ENCODE measurements around the gene HEBP1. TPM values are rescaled to one million over a fixed set of nuclear protein-coding genes. Genes with fewer than 3 reads are reported as not detected.

Gene HEBP1
- total RNA-seq = 12.1 TPM
- polyA plus RNA-seq = 10 to 100 TPM; 18.4 to 26.3 (median 21.8) TPM

DNA sequence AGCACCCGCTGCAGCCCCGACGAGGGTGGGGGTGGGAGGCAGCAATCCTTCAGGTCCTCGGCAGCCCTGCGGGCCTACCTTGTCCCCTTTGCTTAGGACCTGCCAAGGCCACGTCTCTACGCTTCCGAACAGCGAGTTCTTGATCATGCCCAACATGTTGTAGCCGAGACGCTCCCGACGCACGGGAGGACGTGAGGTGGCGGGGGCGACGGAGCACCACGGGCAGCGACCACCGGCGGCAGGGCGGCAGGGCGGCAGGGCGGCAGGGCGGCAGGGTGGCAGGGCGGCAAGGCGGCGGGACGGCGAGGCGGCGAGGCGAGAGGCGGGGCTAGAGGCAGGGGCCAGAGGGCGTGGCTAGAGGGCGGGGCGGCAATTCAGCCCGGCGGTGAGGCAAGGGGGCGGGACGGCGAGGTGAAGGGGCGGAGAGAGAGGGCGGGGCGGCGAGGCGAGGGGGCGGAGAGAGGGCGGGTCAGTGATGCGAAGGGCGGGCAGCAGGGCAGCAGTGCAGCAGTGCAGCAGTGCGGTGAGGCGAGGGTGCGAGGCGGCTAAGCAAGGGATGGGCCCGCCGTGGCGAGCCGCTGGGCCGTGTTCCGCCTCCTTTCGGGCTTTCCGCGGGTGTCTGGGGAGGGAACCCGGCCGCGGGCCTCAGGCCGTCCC is at the start of gene HEBP1:
Gene HEBP1, minus strand, starts transcription at position 307 of the 657 bp plus-strand sequence. Its CDS starts 151 bp downstream, at position 156.
- Mint-ChIP-seq H3K9me3 (peaks cover 0 to 1% (median 0%) of the 10 kb centered on the region in 7 donors), H3K4me1 (peaks cover 10 to 45% (median 18%) of the 10 kb centered on the region in 4 donors), H3K36me3 (no peaks in the 10 kb centered on the region), H3K27ac (peak within 1 kb of the TSS; percentile 78 to 94 (median 89)), H3K4me3 (peak within 1 kb of the TSS; percentile 92 to 98 (median 92)), H3K27me3 (no peaks in the 10 kb centered on the region)
- Histone ChIP-seq H3K36me3 (ENCODE audit: control insufficient read depth, insufficient read depth, low read length) (no peaks in the 10 kb centered on the region), H3K27ac (ENCODE audit: insufficient read depth, low read length, poor library complexity, severe bottlenecking) (peak within 1 kb of the TSS; percentile 79), H3K27me3 (ENCODE audit: control insufficient read depth, insufficient read depth, low read length) (peaks cover 5% of the 10 kb centered on the region), H3K4me3 (ENCODE audit: low read depth, low read length) (peak within 1 kb of the TSS; percentile 93), H3K9me3 (ENCODE audit: control insufficient read depth in 2 of 2, low read length in 2 of 2) (no peaks in the 10 kb centered on the region), H3K4me1 (ENCODE audit: control insufficient read depth, insufficient read depth, low read length, poor library complexity, severe bottlenecking) (peaks cover 21% of the 10 kb centered on the region)
- DNase-seq (peak; percentile 91 to 93 (median 93)), ATAC-seq (ENCODE audit: low read depth in 2 of 2) (peak; percentile 88 to 92)

DNA sequence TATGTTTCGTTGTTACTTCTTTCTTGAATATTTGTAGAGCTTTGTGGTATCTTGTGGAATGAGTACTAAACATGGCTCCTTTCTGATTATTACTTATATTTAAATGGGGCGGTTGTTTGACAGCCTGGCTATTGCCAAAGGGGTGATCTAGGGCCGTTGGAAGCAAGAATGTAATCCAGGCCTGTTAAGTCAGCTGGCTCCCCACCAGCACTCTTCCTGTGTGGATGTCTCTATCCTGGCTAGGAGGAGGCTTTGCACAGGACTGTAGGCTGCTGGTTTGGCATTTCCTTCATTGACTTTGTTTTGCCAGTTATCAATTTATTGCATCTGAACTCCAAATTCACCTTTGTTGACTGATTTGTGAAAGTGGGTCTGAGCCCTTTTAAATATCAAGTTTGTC is 49.8 kb upstream of the HEBP1 start:
- peak overlapping the region in 2 of 4 donors; percentile 10 to 49 for H3K4me3 Mint-ChIP-seq
- peaks cover 0 to 11% (median 2%) of the 10 kb centered on the region in 7 donors for H3K9me3 Mint-ChIP-seq

GRCh38 chr12:13046964-13047363 is 46.9 kb upstream of the HEBP1 start:
- no peaks in the 10 kb centered on the region for H3K9me3 ChIP-seq (ENCODE audit: control insufficient read depth in 2 of 2, low read length in 2 of 2)
- H3K27me3 ChIP-seq (ENCODE audit: control insufficient read depth, insufficient read depth, low read length) = no peaks in the 10 kb centered on the region
- Mint-ChIP-seq H3K4me3 (peak overlapping the region in 2 of 4 donors; percentile 4 to 89), H3K27ac (no peak overlapping the region), H3K4me1 (peaks cover 6 to 24% (median 15%) of the 10 kb centered on the region in 4 donors), H3K9me3 (no peaks in the 10 kb centered on the region), H3K36me3 (no peaks in the 10 kb centered on the region), H3K27me3 (peaks cover 20% of the 10 kb centered on the region)
- H3K27ac ChIP-seq (ENCODE audit: insufficient read depth, low read length, poor library complexity, severe bottlenecking) = no peak overlapping the region
- peak in 1 of 3 donors; percentile 20 for DNase-seq
- no peak for ATAC-seq (ENCODE audit: low read depth in 2 of 2)
- no peak overlapping the region for H3K4me3 ChIP-seq (ENCODE audit: low read depth, low read length)
- H3K4me1 ChIP-seq (ENCODE audit: control insufficient read depth, insufficient read depth, low read length, poor library complexity, severe bottlenecking) = peaks cover 8% of the 10 kb centered on the region
- H3K36me3 ChIP-seq (ENCODE audit: control insufficient read depth, insufficient read depth, low read length) = no peaks in the 10 kb centered on the region

More for the DNA sequence above, 49.8 kb upstream of the HEBP1 start:
- H3K9me3 ChIP-seq (ENCODE audit: control insufficient read depth in 2 of 2, low read length in 2 of 2) = peaks cover 0 to 4% of the 10 kb centered on the region in 2 experiments
- H3K36me3 Mint-ChIP-seq = peaks cover 4% of the 10 kb centered on the region
- H3K27me3 Mint-ChIP-seq = peaks cover 9% of the 10 kb centered on the region
- no peaks in the 10 kb centered on the region for H3K27me3 ChIP-seq (ENCODE audit: control insufficient read depth, insufficient read depth, low read length)
- peaks cover 1 to 20% (median 13%) of the 10 kb centered on the region in 4 donors for H3K4me1 Mint-ChIP-seq
- H3K4me1 ChIP-seq (ENCODE audit: control insufficient read depth, insufficient read depth, low read length, poor library complexity, severe bottlenecking) = peaks cover 5% of the 10 kb centered on the region
- no peak overlapping the region for H3K27ac ChIP-seq (ENCODE audit: insufficient read depth, low read length, poor library complexity, severe bottlenecking)
- H3K36me3 ChIP-seq (ENCODE audit: control insufficient read depth, insufficient read depth, low read length) = no peaks in the 10 kb centered on the region
- ATAC-seq (ENCODE audit: low read depth in 2 of 2) (no peak), DNase-seq (no peak)
- no peak overlapping the region for H3K4me3 ChIP-seq (ENCODE audit: low read depth, low read length)
- no peak overlapping the region for H3K27ac Mint-ChIP-seq

DNA sequence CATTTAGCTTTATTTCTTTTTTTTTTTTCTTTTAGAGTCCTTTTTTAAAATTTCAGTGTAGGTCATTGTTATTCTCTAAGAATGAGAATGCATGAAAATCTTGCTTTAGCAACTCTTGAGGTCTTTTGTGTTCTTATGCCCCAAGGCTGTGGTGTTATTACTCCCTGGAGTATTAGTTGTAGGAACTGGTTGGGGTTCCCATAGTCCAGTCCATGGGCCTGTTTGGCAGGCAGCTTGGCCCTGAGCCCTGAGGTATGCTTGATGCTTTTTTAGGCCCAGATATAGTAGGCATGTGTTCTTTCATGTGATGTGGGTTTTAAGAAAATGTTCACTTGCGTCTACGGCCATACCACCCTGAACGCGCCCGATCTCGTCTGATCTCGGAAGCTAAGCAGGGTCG is 45.8 kb upstream of the HEBP1 start:
- peak overlapping the region in 1 of 3 donors; percentile 11 for H3K27ac Mint-ChIP-seq
- Histone ChIP-seq H3K27ac (ENCODE audit: insufficient read depth, low read length, poor library complexity, severe bottlenecking) (no peak overlapping the region), H3K4me1 (ENCODE audit: control insufficient read depth, insufficient read depth, low read length, poor library complexity, severe bottlenecking) (peaks cover 8% of the 10 kb centered on the region), H3K4me3 (ENCODE audit: low read depth, low read length) (no peak overlapping the region), H3K36me3 (ENCODE audit: control insufficient read depth, insufficient read depth, low read length) (no peaks in the 10 kb centered on the region), H3K27me3 (ENCODE audit: control insufficient read depth, insufficient read depth, low read length) (no peaks in the 10 kb centered on the region), H3K9me3 (ENCODE audit: control insufficient read depth in 2 of 2, low read length in 2 of 2) (no peaks in the 10 kb centered on the region)
- ATAC-seq (ENCODE audit: low read depth in 2 of 2) = no peak
- peaks cover 30% of the 10 kb centered on the region for H3K27me3 Mint-ChIP-seq
- no peaks in the 10 kb centered on the region for H3K36me3 Mint-ChIP-seq
- H3K9me3 Mint-ChIP-seq = peaks cover 0 to 2% (median 0%) of the 10 kb centered on the region in 7 donors
- H3K4me1 Mint-ChIP-seq = peaks cover 6 to 22% (median 15%) of the 10 kb centered on the region in 4 donors
- DNase-seq = no peak
- peak overlapping the region; percentile 55 to 90 (median 88) for H3K4me3 Mint-ChIP-seq

GRCh38 chr12:13044906-13045299 is 44.8 kb upstream of the HEBP1 start:
- Histone ChIP-seq H3K36me3 (ENCODE audit: control insufficient read depth, insufficient read depth, low read length) (no peaks in the 10 kb centered on the region), H3K27ac (ENCODE audit: insufficient read depth, low read length, poor library complexity, severe bottlenecking) (no peak overlapping the region), H3K9me3 (ENCODE audit: control insufficient read depth in 2 of 2, low read length in 2 of 2) (no peaks in the 10 kb centered on the region), H3K4me1 (ENCODE audit: control insufficient read depth, insufficient read depth, low read length, poor library complexity, severe bottlenecking) (peaks cover 8% of the 10 kb centered on the region), H3K4me3 (ENCODE audit: low read depth, low read length) (peak overlapping the region; percentile 79), H3K27me3 (ENCODE audit: control insufficient read depth, insufficient read depth, low read length) (no peaks in the 10 kb centered on the region)
- ATAC-seq (ENCODE audit: low read depth in 2 of 2) = no peak
- peaks cover 31% of the 10 kb centered on the region for H3K27me3 Mint-ChIP-seq
- H3K36me3 Mint-ChIP-seq = no peaks in the 10 kb centered on the region
- DNase-seq = no peak
- H3K27ac Mint-ChIP-seq = peak overlapping the region in 2 of 3 donors; percentile 39 to 75
- H3K4me3 Mint-ChIP-seq = peak overlapping the region; percentile 86 to 97 (median 90)
- H3K9me3 Mint-ChIP-seq = peaks cover 0 to 2% (median 0%) of the 10 kb centered on the region in 7 donors
- peaks cover 6 to 22% (median 15%) of the 10 kb centered on the region in 4 donors for H3K4me1 Mint-ChIP-seq

GRCh38 chr12:13044002-13044905 is 44.2 kb upstream of the HEBP1 start, which contains the start of gene FAM234B:
TSS of gene FAM234B (plus strand) at chr12:13044381. CDS start at chr12:13044404, 23 bp downstream.
- peak; percentile 88 to 92 for ATAC-seq (ENCODE audit: low read depth in 2 of 2)
- peak within 1 kb of the TSS in 2 of 3 donors; percentile 43 to 75 for H3K27ac Mint-ChIP-seq
- peak within 1 kb of the TSS; percentile 38 for H3K27ac ChIP-seq (ENCODE audit: insufficient read depth, low read length, poor library complexity, severe bottlenecking)

DNA sequence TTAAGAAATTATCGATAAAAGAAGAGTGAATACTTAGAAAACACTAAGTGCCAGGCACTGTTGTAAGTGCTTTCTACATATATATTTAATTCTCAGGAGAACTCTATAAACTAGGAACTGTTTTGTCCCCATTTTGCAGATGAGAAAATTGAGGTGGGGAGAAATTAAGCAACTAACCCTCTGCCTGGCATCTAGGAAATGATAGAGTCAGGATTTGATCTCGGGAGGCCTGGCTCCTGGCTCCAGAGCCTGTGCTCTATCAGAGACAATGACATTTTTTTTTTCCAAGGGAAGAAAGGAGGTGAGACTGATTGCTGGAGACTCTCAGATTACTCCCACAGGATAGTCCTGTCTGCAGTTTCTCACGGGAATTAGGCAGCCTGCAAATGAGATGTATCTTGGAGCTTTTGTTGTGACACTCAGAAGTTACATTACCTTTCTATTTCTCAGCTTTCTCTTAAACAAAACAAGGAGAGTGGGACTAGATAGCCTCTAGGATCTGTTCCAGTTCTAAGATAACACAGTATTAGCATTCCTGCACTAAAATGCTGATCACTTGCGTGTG is 42.7 kb upstream of the HEBP1 start:
- H3K36me3 Mint-ChIP-seq = no peaks in the 10 kb centered on the region
- ATAC-seq (ENCODE audit: low read depth in 2 of 2) = no peak

More at GRCh38 chr12:13044002-13044905, 44.2 kb upstream of the HEBP1 start, which contains the start of gene FAM234B:
- Histone ChIP-seq H3K9me3 (ENCODE audit: control insufficient read depth in 2 of 2, low read length in 2 of 2) (no peaks in the 10 kb centered on the region), H3K4me1 (ENCODE audit: control insufficient read depth, insufficient read depth, low read length, poor library complexity, severe bottlenecking) (peaks cover 8% of the 10 kb centered on the region), H3K36me3 (ENCODE audit: control insufficient read depth, insufficient read depth, low read length) (no peaks in the 10 kb centered on the region), H3K27me3 (ENCODE audit: control insufficient read depth, insufficient read depth, low read length) (no peaks in the 10 kb centered on the region), H3K4me3 (ENCODE audit: low read depth, low read length) (peak within 1 kb of the TSS; percentile 79)
- DNase-seq = peak; percentile 49 to 71 (median 58)
- H3K27me3 Mint-ChIP-seq = peaks cover 30% of the 10 kb centered on the region
- peak within 1 kb of the TSS; percentile 86 to 97 (median 90) for H3K4me3 Mint-ChIP-seq
- peaks cover 0 to 2% (median 0%) of the 10 kb centered on the region in 7 donors for H3K9me3 Mint-ChIP-seq
- peaks cover 6 to 22% (median 15%) of the 10 kb centered on the region in 4 donors for H3K4me1 Mint-ChIP-seq
- no peaks in the 10 kb centered on the region for H3K36me3 Mint-ChIP-seq

More for the DNA sequence above, 42.7 kb upstream of the HEBP1 start:
- H3K27ac Mint-ChIP-seq = no peak overlapping the region
- H3K27me3 Mint-ChIP-seq = peaks cover 31% of the 10 kb centered on the region
- peak overlapping the region; percentile 86 to 97 (median 90) for H3K4me3 Mint-ChIP-seq
- H3K27me3 ChIP-seq (ENCODE audit: control insufficient read depth, insufficient read depth, low read length) = no peaks in the 10 kb centered on the region
- peaks cover 8% of the 10 kb centered on the region for H3K4me1 ChIP-seq (ENCODE audit: control insufficient read depth, insufficient read depth, low read length, poor library complexity, severe bottlenecking)
- no peaks in the 10 kb centered on the region for H3K36me3 ChIP-seq (ENCODE audit: control insufficient read depth, insufficient read depth, low read length)
- peaks cover 0 to 2% (median 0%) of the 10 kb centered on the region in 7 donors for H3K9me3 Mint-ChIP-seq
- no peak overlapping the region for H3K4me3 ChIP-seq (ENCODE audit: low read depth, low read length)
- peaks cover 6 to 22% (median 11%) of the 10 kb centered on the region in 4 donors for H3K4me1 Mint-ChIP-seq
- no peaks in the 10 kb centered on the region for H3K9me3 ChIP-seq (ENCODE audit: control insufficient read depth in 2 of 2, low read length in 2 of 2)
- no peak overlapping the region for H3K27ac ChIP-seq (ENCODE audit: insufficient read depth, low read length, poor library complexity, severe bottlenecking)
- DNase-seq = no peak
